ENCODE measurements around the gene ROR2. TPM values are rescaled to one million over a fixed set of nuclear protein-coding genes. Genes with fewer than 3 reads are reported as not detected.

Gene ROR2
- total RNA-seq, 1 experiment from 2014 or later = 0.11 TPM

DNA sequence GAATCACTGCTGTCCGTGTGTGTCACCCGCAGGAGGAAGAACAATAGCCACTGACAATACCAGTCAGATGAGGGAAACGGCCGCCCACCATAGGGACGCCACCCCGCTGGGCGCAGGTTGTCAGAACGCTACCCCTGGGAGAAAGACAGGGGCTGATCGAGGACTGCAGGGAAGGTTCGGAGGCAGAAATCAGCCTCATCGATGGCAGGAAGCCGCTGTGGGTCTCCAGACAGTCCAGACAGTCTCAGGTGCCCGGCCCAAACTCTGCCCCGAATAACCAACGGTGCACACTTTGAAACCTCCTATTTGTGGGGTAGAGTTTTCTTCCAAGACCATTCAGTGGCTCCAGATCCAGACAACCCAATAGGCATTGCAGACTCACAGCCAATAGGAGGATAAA, 181.5 kb downstream of the ROR2 start:
- in situ Hi-C loops (cut with HindIII; ENCODE audit: low pct_unique_long_range_greater_than_20kb, low sequenced_read_pairs) = no loop called here
- DNase-seq (ENCODE audit: low read depth, low spot score) = no peak

DNA sequence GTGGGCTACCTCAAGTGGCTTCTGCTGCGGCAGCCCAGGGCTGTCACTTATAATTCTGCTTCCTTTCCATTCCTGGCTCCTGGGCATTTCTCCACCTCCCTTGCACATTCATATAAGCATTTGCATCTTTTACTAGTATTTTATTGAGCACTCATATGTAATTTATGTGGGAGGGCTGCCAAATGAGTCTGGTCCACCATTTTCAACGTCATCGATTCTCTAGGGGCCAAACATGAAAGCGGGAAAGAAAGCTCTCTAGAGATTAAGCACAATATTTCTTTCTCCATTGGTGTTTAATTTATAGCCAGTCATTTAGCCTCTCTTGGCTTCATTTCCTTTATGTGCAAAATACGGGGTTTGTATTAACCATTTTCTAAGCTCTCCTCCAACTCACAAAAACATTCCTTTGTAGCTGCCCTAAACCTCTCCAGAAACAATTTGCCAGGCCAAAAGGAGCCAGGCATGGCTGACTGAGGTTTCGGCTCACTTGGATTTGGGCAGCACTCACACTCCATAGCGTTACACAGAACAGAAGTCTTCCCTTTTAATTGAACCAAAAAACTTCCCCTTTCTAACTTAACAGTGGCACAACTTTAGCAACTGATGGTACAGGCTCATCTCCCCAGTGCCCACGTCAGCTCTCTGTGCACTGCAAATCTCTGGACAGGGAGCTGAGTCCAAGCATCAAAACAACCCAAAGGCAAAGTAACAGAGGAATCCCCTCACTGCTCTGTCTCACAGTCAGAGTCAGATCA, 183.5 kb downstream of the ROR2 start:
- in situ Hi-C loops (cut with HindIII; ENCODE audit: low pct_unique_long_range_greater_than_20kb, low sequenced_read_pairs) = no loop called here
- peak; percentile 10 for DNase-seq (ENCODE audit: low read depth, low spot score)

DNA sequence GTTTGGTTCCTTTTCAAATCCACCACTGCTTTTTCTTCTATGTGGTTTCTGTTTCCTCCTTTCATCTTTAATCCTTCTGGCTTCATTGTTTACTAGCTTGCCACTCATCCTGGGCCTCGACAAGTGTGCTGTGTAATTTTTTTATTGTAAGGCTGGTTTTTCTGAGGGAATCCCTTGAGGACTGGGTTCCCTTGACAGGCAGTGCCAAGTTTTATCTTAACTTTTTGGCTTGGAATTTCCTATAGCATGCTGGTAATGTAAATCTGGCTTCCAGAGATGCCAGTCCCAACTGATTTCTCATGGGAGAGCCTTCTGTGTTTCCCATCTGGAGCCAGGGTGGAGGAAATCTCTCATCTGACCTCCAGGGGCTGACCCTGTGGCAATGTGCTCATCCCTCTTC, 184.7 kb downstream of the ROR2 start:
- in situ Hi-C loops (cut with HindIII; ENCODE audit: low pct_unique_long_range_greater_than_20kb, low sequenced_read_pairs) = no loop called here
- DNase-seq (ENCODE audit: low read depth, low spot score) = no peak

DNA sequence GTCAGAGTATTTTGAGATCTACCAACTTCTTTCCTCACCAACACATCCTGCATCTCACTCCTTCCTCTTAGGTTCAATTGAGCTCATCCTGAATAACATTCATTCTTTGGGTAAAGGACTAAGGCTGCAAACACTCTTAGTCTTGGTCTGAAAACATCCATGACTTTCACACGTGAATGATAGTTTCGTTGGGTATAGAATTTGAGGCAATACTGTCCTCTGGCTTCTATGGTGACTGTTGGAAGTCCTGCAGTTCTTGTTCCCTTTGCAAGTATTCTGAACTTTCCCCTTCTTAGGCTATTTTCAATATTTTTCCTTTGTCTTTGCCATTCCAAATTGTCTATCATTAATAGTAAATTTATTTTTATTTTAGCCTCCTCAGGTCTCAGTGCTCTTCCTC, 185.4 kb downstream of the ROR2 start:
- in situ Hi-C loops (cut with HindIII; ENCODE audit: low pct_unique_long_range_greater_than_20kb, low sequenced_read_pairs) = no loop called here

DNA sequence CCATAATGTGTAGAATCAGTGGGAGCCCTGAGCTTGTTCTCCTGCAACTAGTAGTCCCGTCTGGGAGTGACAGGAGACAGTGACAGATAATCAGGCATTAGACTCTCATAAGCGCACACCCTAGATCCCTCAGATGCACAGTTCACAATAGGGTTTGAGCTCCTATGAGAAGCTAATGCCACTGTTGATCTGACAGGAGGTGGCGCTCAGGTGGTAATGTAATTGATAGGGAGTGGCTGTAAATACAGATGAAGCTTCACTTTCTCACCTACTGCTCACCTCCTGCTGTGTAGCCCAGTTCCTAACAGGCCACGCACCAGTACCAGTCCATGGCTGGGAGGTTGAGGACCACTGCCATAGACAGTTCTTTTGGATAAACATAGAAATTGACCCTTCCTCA, 188.7 kb downstream of the ROR2 start:
- DNase-seq (ENCODE audit: low read depth, low spot score) = no peak
- in situ Hi-C loops (cut with HindIII; ENCODE audit: low pct_unique_long_range_greater_than_20kb, low sequenced_read_pairs) = no loop called here

More for the DNA sequence above, 185.4 kb downstream of the ROR2 start:
- DNase-seq (ENCODE audit: low read depth, low spot score) = no peak

DNA sequence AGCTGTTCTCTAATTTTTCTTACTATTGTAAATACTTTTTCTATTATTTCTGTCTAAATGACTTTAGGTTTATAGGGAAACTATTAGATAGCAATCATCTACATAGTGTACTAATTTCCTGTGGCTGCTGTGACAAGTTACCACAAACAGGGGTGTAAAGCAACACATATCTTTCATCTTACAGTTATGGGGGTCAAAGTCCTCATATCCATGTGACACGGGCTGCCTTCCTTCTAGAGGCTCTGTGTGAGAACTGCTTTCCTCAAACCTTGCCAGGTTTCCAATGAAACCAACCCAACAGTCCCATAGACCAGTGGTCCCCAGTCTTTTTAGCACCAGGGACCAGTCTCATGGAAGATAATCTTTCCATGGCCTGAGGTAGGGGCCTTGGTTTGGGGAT, 189.1 kb downstream of the ROR2 start:
- in situ Hi-C loops (cut with HindIII; ENCODE audit: low pct_unique_long_range_greater_than_20kb, low sequenced_read_pairs) = no loop called here
- DNase-seq (ENCODE audit: low read depth, low spot score) = no peak

DNA sequence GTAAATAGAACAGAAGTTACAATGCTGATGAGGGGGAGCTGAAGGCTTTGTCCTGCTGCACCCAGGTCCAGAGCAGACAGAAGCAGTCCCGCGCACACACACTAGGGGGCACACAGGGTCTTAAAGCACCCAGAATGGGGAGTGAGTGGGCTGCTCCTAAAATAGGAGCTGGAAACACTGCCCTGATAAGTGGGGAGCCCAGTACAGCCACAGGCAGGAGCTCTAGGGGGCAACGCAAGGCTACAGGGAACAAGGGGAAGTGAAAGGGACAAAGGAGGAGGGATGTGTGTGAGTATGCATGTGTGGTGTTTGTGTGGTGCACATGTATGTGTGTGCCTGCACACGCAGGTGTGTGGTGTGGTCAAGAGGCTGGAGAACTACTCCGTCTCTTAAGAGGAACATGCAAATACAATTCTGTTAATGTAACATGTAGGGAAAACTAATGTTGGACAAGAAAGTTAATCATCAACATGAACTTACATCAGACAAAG, 191.5 kb downstream of the ROR2 start:
- in situ Hi-C loops (cut with HindIII; ENCODE audit: low pct_unique_long_range_greater_than_20kb, low sequenced_read_pairs) = no loop called here
- peak; percentile 69 for DNase-seq (ENCODE audit: low read depth, low spot score)

DNA sequence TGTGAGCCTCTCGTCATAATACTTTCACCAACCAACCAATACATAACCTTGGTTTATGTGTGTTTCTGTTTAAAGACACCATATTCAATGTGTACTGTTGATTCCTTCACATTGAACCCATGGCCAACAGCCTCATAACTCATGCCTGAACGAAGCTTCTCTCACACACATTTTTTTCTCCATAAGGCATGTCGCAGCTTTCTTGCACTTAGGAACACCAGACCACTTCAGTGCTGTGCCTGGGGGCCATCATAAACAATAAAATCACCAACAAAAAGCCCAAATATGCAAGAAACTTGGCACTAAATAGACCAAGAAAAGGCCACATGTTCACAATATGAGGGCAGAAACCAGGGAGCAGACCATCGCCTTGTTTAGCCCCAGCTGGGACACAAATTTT, 192.2 kb downstream of the ROR2 start:
- no peak for DNase-seq (ENCODE audit: low read depth, low spot score)
- in situ Hi-C loops (cut with HindIII; ENCODE audit: low pct_unique_long_range_greater_than_20kb, low sequenced_read_pairs) = no loop called here

DNA sequence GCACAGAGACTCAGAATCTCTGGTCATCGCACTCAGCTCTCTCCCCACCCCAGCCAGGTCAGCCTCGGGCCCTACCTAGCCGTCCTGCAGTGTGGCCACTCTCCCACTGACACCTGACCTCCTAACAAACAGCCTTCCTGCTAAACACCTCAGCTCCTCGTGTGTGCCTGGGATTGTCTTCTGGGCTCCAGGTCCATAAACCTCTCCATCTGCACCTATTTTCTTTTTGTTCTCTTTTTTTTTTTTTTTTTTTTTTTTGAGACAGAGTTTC, 193.6 kb downstream of the ROR2 start:
- in situ Hi-C loops (cut with HindIII; ENCODE audit: low pct_unique_long_range_greater_than_20kb, low sequenced_read_pairs) = no loop called here

DNA sequence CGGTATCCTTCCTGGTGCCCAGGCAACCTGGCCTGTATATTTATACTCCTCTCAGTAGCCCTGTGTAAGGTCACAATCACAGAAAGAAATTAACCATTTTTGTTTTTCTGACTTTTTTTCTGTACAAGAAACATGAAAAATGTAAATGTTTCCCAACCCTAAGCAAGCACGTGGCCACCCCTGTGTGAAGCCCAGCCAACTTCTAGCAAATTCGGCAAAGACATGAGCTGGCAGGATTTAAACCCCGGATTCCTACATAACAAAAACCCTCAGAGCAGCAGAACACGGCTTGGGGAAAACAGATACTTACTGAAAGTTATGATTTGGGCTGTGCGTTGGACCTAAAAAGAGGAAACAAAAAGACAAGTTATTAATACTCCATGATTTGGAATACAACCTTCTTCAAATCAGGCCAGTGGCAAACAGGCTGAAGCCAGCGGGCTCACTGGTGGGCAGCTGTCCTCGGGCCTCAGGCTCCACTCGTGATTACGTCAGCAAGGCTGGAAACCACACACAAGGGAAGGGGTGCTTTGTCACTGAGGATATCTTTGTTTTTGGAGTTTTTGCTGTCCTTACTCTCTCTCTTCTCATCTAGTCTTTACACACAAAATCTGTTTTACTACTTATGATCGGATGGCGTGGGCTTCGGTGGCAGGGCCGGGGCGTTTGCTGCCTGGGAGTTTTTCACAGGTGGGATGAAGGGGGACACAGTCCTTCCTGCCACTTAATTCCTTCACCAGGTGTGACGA, 194.1 kb downstream of the ROR2 start:
- DNase-seq (ENCODE audit: low read depth, low spot score) = no peak
- in situ Hi-C loops (cut with HindIII; ENCODE audit: low pct_unique_long_range_greater_than_20kb, low sequenced_read_pairs) = no loop called here

More for the DNA sequence above, 193.6 kb downstream of the ROR2 start:
- DNase-seq (ENCODE audit: low read depth, low spot score) = no peak

DNA sequence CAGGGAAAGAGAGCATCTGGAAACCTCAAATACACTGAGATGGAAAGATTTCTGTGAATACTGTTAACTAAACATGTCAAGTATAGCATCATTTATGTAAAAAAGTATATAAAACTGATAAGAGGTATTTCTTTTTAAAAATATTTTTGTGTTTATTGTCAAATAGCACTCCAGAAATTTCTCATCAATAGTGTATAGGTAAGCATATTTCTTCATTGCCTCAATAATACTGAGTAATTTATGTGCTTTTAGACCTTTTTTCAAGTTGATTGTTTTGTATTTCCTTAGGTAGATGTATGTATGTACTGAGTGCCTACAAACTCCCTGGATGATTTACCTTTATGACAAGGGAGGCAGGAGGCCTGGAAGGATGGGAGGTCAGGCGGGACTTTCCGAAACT, 196.3 kb downstream of the ROR2 start:
- no peak for DNase-seq (ENCODE audit: low read depth, low spot score)
- in situ Hi-C loops (cut with HindIII; ENCODE audit: low pct_unique_long_range_greater_than_20kb, low sequenced_read_pairs) = no loop called here

DNA sequence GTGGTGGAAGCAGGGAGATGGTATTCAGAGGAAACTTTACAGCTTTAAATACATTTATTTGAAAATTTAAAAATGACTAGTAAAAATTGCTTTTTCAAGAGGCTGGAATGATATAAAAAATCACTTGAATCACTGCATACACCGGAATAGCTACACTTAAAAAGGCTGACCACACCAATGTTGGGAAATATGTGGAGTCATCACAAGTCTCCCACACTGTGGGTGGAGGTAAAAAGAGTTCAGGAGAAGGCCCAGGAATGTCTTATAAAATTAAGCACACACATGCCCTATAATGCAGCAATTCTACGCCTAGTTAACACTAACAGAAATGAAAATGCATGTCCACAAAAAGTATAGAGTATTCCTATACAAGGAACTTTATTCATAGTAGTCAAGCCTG, 198.1 kb downstream of the ROR2 start:
- DNase-seq (ENCODE audit: low read depth, low spot score) = no peak
- in situ Hi-C loops (cut with HindIII; ENCODE audit: low pct_unique_long_range_greater_than_20kb, low sequenced_read_pairs) = no loop called here

DNA sequence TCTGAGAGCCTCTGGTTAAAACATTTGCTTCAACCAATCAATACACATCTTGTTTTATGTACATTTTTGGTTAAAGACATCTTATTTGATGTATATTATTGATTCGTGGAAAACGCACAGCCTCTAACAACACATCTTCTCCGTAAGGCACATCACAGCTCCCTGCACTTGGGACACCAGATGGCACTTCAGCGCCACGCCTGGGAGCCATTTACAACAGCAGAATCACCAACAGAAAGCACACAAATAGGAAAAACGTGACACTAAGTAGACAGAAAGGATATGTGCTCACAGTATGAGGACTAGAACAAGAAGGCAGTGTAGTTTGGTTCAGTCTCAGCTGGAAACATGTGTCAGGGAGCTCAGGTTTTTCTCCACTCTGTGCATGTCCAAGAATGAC, 199.7 kb downstream of the ROR2 start:
- in situ Hi-C loops (cut with HindIII; ENCODE audit: low pct_unique_long_range_greater_than_20kb, low sequenced_read_pairs) = no loop called here
- DNase-seq (ENCODE audit: low read depth, low spot score) = peak; percentile 47

DNA sequence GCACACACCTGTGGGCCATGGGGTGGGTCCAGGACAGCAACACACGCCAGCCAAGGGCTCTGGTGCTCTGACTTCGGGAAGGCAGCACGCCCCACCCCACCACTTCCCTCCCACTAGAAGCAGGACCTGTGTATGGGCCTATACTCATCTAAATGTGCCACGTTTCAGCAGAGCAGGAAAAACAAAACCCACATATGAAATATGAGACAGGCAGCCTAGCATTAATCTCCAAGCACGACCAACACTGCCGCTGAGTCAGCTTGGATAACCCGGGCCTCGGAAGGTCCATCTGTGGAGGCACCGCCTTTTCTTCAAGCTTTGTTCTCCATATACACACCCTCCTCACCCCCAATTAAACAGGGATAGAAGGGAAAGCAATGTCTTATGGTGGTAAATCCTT, 203.1 kb downstream of the ROR2 start:
- in situ Hi-C loops (cut with HindIII; ENCODE audit: low pct_unique_long_range_greater_than_20kb, low sequenced_read_pairs) = no loop called here

DNA sequence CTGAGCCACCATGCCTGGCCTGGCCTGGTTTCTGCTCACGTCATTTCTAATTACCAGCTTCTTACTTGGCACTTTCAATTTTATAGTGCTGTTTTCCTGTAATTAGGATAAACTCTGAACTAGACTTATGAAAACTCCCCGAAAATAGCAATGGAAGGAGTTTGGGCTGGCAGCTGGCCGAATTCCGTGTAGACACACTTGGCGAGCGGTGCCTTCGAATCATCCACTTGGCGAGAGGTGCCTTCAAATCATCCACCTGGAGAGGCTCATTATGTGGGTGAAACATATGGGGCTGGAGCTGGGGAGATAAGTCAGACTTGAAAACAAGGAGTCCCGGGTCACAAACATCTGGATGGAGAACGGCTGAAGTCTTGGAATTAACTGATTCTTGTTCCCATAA, 203.7 kb downstream of the ROR2 start:
- no peak for DNase-seq (ENCODE audit: low read depth, low spot score)
- in situ Hi-C loops (cut with HindIII; ENCODE audit: low pct_unique_long_range_greater_than_20kb, low sequenced_read_pairs) = no loop called here

More for the DNA sequence above, 203.1 kb downstream of the ROR2 start:
- DNase-seq (ENCODE audit: low read depth, low spot score) = no peak

DNA sequence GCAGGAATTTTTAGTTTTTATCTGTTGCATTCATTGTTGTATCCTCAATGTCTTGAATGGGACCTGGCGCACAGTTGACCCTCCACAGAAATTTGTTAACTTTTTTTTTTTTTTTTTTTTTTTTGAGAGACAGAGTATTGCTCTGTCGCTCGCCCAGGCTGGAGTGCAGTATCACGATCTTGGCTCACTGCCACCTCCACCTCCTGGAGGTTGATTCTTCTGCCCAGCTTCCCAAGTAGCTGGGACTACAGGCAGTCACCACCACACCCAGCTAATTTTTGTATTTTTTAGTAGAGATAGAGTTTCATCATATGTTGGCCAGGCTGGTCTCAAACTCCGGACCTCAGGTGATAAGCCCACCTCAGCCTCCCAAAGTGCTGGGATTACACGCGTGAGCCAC, 205.9 kb downstream of the ROR2 start:
- no peak for DNase-seq (ENCODE audit: low read depth, low spot score)
- in situ Hi-C loops (cut with HindIII; ENCODE audit: low pct_unique_long_range_greater_than_20kb, low sequenced_read_pairs) = no loop called here

DNA sequence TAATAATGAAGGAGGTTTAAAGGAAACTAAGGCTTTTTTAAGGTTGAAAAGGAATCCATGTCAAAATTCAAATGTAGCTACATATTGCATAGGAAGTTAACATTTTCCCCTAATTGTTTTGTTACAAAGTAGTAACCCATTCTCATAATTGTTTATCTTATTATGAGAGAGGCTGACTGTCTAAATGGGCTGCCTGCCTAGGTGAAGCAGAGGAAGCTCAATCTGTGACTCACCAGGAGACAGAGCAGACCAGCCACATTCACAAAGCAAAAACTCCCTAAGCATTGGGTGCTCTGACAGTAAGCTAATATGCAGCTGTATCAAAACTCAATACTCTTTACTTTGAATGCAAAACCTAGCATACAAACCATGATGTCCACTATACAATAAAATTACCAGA, 208.5 kb downstream of the ROR2 start:
- DNase-seq (ENCODE audit: low read depth, low spot score) = no peak
- in situ Hi-C loops (cut with HindIII; ENCODE audit: low pct_unique_long_range_greater_than_20kb, low sequenced_read_pairs) = no loop called here

DNA sequence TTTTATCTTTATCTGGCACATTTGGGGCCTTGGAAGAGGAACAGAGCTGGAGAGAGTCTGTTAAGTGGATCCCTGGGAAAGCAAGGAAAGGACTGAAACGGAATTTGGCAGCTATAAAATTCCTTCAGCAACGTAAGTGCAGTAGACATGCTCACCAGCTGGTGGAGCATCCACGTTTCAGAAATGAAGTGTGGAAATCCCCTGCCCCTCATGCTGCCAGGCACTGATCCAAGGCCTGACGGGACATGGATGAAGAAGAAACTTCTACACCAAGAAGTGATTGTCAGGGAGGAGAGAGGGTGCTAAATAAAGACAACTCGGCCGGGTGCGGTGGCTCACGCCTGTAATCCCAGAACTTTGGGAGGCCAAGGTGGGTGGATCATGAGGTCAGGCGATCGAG, 209.3 kb downstream of the ROR2 start:
- DNase-seq (ENCODE audit: low read depth, low spot score) = peak; percentile 45
- in situ Hi-C loops (cut with HindIII; ENCODE audit: low pct_unique_long_range_greater_than_20kb, low sequenced_read_pairs) = no loop called here

DNA sequence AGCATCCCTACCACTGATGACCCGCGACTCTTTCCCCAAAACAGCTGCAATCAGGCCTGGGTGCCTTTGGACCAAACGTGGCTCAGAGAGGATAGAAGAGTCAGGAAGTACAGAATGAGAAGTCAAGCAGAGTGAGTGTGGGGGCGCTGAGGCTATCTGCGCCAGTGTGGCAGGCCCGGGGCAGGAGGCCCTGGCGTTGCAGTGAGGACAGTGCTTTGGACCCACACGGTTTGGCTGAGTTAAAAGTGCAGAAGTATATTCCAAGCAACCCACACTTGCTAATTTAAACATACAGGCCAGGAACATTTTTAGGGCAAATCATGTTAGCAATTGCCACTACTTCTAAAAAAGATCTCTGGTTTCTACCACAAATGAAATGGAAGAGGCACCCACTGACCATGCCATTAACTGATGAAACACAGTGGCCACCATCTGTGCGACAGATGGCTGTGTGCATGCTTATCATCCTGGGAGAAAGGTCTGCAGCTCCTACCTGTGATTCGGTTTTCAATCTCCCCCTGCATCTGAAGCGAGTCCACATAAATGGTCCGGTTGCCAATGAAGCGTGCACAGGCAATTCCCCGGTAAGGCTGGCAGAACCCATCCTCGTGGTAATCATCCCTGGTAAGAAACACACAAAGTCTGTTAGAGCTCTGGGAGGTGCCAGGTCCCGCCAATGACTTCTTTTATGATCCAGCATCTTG, 213.0 kb downstream of the ROR2 start:
- no peak for DNase-seq (ENCODE audit: low read depth, low spot score)
- in situ Hi-C loops (cut with HindIII; ENCODE audit: low pct_unique_long_range_greater_than_20kb, low sequenced_read_pairs) = no loop called here
